G401 (cell line): Measurements from ENCODE around the gene GDNF. TPM values are rescaled to one million over a fixed set of nuclear protein-coding genes. Genes with fewer than 3 reads are reported as not detected.
"Not testable (repeated sequence)": the region's sequence is repeated elsewhere in the genome, so short reads cannot be mapped to it uniquely, and the experiment has no call there.

Experiments
- DNase-seq: peaks from one replicate; pipeline ENCODE4 v3.0.0-alpha.2; 2015; ENCODE audit warnings: low spot score
- in situ Hi-C: cut with HindIII; loops from 2 replicates; pipeline ENCODE4 v1.10.0; 2016; ENCODE audit warnings: low sequenced_read_pairs, mixed read lengths
- total RNA-seq: library from RNA; depleted of rRNA; stranded (reverse); fragments of >200 nt; shearing (Covaris generic); gene quantifications from 2 replicates; pipeline ENCODE4 v1.2.3, GENCODE V29; 2014

The GDNF gene
- total RNA-seq, 1 experiment from 2014 or later = not detected

DNA sequence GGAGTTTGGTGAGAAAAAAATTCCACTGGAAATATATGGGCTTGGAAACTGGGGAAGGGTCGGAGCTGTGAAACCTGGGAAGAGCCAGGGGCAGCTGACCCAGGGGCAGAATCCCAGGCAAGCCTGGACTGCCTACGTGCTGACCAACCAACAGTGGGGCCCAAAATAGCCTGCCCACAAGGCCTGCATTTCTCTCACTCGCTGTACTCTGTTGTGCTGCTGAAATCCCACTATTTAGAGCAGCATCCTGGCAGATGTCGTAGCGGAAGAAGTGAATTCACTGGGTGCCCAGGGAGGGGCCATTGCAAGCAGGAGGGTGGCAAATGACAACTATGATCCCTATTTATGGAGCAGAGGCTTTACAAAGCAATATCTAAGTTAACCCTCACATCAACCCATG is 9.5 kb downstream of the GDNF start:
- in situ Hi-C loops = no loop called here
- DNase-seq = no peak

DNA sequence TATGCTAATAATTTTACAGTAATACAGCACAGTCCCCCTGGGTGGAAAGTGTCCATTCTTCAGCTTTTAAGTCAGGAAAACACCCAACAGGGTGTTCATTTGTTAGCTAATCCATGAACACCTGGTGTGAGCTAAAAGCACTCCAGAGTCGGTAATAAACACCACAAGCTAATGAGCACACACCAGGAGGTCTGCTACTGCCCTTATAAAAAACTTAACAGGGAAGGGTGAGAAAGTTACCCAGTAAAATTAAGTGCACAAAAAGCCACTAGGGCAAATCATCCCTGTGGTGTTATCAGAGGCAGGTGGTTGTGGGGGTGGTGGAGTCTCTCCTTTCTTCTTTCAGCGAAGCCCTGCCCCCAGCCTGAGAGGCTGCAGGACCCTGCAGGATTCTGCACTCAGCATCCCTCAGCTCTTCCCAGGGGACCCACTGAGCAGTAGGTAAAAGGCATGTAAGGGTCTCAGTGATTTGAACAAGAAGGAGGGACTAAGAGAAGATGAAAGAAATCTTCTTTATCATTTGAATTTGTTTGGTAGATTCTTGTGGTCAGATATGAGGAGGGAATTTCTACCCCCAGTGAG is 14.4 kb downstream of the GDNF start:
- DNase-seq = no peak

DNA sequence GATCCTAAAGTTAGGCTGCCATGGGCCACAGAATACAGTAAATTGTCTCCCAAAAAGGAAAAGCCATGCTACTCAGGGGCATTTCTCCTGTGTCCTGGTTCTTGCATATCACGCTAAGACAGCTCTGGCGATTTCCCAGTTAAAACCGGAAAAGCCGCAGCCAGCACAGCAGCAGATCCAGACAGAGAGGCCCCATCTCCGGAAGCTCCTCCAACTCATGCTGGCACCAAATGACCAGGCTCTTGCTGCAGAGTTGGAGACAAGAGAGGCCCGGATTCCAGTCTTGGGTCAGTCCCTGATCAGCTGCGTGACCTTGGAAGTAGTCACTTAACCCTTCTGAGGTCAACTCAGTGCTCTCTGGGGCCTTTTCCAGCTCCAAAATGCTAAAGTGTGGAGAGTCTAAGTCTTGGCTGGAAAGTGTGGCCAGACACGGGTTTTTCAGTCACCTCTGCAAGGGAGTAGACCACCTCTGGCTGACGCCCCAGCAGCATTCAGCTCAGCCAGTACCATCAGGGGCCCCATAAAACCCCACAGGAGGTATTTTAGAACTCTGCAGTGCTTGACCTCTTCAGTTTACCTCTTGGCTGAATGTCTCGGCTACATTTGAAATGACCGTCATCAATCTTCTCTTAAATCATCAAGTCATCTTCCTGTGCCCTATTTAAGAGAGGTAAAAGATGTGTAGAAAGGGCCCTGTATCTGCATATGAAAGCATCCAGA is 16.2 kb downstream of the GDNF start:
- DNase-seq = no peak
- in situ Hi-C loops = no loop called here

More for the DNA sequence above, 14.4 kb downstream of the GDNF start:
- in situ Hi-C loops = no loop called here

DNA sequence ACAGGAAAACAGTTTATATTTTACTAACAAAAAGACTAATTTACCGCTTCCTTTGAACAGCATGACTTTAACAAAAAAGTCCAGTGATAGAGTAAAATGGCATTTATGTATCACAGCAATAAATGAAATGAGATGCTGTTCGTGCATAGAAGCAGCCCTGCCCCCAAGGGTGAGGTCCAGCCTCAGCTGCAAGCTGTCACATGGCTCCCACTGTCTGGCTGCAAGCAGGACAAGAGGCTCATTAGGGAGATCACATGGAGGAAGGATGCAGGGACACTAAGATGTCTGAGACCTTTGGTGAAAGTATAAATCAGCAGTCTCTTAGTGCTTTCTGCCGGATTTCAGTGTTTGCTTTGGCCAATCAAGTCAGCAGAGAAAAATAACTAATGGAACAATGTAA is 23.0 kb downstream of the GDNF start:
- DNase-seq = peak; percentile 69
- in situ Hi-C loops = no loop called here

DNA sequence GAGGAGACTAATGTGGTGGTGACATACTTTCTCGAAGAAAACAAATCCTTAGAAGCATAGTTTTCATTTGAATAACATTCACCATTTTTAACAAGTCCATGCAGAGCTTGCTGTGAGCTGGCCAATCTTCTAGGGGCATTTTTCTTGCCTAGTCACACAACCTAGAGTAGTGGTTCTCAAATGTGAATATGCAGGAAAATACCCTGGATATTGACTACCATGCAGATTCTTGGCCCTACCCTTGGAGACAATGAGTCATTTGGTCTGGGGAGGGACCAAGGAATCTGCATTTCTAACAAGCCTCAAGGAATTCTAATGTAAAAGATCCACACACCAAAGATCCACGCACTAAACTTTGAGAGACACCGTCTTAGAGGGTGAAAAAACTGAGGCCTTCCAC is 23.5 kb downstream of the GDNF start:
- in situ Hi-C loops = no loop called here
- no peak for DNase-seq

DNA sequence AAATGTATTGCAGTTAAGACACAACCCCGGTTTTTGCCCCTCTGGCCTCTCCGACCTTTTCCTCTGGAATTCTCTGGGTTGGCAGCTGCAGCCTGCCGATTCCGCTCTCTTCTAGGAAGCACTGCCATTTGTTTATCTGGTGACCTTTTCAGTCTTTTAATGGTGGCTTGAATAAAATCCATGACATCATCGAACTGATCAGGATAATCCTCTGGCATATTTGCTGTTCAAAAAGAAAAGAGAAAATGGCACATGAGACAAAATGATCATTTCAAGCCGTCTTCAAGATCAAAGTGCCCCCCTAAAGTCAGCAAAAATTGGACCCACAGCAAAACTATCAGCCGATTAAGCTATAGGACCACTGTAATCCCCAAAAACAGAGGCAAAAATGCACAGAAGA is 23.9 kb downstream of the GDNF start:
- in situ Hi-C loops = no loop called here
- no peak for DNase-seq

DNA sequence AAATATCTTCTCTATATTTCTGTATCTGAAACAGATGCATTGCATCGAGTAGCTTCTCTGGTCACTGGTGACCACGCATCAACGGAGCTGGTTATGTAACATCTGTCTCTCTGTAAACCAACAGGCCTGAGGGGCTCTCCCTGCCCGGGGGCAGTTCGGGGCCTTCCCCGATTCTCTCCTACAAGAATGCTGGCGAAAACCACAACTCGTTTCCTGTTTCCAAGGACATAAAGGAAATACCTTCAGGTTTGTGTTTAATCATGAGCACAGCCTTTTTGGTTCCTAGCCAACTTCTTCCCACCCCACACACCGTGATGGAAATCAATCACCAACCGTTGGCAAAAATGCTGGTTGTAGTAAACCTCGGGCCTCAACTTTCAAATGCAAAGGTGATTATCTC is 25.1 kb downstream of the GDNF start:
- no peak for DNase-seq
- in situ Hi-C loops = no loop called here

DNA sequence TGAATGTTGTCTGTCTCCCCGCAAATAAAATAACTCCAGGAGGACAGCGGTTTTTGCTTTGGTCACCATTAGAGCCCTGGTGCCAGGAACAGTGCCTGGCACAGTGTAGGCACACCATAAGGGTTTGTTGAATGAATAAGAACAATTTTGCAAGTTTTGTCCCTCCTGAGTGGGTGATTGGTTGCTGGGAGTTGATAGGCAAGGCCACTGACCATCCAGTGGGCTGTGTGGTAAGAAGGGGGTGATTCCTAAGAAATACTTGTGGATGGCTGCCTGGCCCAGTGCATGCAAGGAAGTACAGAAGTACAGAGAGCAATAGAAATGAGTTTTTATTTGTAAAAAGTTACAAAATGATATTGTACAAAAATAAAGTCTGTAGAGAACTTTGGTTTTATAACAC is 27.5 kb downstream of the GDNF start:
- in situ Hi-C loops = no loop called here
- no peak for DNase-seq

DNA sequence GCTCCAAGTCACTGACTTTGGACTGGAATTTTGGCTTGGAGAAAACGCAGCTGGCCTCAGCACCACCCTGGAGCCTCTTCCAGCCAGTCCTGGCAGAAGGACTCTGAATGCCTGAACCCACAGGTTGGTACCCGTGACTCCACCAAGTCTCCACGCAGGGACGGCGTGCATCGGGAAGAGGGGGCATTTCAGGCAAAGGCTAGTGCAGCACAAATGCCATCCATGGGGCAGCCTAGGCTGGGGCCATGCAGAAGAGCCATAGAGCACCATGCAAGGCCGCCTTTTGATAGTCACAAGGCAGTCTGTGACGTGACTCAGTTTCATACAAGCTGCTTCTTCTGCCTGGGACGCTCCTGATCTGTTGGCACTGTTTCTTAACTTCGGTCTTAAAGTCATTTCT is 28.0 kb downstream of the GDNF start:
- in situ Hi-C loops = no loop called here
- no peak for DNase-seq

DNA sequence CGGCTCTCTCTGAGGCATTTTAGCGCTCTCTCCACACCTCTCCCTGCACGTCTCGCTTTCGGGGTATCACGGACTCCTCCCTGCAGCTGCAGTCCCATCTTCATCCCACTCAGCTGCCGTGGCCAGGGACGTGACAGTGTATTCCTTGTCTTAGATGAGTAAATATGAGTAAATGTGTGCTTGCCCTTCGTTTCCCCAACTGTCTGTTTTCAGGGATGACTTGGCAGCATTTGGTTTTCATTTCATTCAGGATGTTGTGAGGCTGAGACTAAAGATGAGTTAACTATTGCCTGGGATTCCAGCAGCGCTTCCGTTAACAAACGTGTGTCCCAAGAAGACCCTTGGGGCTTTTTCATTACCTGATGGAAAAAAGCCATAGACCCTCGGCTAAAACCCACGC is 29.5 kb downstream of the GDNF start:
- in situ Hi-C loops = no loop called here
- DNase-seq = no peak

DNA sequence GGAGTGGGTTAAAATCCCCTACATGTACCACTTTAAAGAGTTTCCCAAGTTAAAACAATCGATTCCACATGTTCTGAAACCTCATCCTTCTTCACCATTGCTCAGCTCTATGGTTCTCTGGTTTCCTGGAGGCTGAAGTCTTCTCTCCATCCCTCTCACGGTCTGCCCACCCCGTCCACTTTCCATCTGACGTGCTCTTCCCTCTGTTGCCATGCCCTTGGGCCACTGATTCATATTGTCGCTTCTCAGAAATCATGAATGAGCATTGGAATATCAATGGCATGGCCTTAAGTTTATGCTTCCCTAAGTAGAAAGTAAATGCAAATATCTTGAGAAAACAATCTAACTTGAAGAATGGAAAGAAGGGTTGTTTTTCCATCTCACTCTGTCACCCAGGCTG is 30.9 kb downstream of the GDNF start:
- no peak for DNase-seq
- in situ Hi-C loops = no loop called here

DNA sequence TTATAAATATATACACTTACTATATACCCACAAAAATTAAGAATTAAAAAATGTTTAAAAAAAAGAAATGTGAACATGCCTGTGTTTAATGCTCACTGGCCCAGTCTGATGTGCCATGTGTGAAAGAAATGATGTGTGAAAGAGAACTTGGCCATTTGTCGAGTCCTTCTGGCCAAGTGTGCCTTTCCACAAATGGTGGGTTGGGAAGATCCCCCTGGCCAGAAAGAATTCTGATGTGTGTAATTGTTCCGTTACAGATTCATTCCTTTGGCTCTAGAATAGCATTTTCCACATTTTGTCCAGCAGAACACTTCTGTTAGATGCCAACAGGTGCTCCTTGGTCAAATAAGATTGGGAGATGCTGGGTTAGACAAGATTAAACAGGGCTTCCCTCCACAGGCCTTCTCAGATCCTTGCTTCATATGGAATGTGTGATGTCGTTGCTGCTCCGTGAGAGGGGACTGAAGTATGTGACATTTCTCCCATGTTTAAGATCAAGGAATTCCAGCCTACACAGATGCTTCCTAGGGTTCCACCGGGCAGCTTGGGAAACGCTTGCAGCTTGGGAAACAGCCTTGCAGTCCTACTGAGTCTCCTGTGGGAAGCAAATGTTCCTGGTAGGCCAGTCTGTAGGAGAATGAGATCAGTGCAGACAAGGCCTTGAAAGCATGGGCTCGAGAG is 32.1 kb downstream of the GDNF start:
- in situ Hi-C loops = no loop called here
- DNase-seq = peak; percentile 46

DNA sequence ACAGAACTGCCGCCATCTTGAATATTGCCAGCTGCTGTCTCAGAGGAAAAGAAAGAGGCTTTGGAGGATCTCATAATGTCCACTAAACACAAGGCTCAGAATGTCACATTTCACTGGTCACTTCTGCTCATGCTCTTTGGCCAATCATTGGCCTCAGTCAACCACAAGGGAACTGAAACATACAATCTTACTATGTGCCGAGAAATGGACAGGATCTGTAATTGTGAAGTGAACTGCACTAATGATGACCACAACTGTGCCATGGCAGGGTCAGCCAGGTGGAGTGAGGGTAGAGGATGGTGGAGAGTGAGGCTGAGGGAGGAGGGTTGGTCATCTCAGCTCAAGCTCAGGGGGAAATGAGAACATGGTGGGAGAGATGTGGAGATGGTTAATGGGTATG is 32.8 kb downstream of the GDNF start:
- in situ Hi-C loops = no loop called here
- DNase-seq = no peak

DNA sequence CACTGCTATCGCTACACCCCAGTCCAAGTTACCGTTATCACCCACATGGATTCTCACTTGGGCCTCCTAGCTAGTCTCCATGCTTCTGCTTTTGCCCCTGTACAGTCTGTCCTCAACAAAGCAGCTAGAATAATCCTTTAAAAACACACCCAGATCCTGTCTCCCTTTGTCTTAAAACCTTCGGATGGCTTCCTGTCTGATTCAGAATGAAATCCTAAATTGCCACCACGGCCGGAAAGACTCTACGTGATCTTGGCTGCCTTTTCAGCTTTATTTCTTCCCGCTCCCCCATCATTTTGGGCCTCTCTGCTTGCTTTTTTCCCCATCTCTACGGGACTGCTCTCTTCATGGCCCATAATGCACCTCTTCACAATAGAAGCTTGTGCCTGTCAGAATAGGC is 33.4 kb downstream of the GDNF start:
- DNase-seq = no peak
- in situ Hi-C loops = no loop called here

DNA sequence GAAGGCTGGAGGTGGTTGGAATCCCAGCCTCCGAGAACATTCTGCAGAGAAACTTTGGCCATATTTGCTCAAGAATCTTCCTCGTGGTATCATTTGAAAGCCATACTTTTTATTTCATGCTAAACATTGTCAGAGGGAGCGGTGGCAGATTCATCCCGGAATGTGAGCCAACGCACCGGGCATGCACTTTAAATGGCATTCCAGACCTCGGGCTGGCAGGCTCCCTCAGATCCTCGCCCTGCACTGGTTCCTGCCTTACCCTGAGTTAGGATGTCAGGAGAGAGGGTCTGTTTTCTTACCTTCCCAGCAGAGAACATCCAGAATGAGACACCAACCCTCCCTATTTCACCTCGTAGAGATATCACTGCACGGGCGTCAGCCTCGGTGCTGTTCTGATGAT is 33.8 kb downstream of the GDNF start:
- DNase-seq = peak; percentile 79
- in situ Hi-C loops = no loop called here

DNA sequence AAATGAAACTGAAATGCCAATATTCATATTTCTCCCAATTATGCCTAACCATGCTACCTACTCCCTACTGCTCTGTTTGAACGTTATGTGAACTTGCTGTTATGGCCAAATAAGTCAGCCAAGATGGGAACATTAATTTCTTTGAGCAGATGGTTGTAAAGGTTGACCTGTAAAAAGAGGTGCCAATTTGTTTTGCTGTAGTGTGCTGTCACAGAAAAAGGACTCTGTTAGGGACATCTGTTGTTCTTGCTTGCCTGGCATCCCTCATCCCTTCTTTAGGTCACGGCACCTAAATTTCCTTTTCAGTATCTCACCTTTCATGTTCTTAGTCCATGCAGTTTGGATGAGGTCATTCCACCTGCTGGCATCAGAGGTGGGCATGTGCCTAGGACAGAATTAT is 35.4 kb downstream of the GDNF start:
- in situ Hi-C loops = no loop called here
- peak; percentile 98 for DNase-seq

DNA sequence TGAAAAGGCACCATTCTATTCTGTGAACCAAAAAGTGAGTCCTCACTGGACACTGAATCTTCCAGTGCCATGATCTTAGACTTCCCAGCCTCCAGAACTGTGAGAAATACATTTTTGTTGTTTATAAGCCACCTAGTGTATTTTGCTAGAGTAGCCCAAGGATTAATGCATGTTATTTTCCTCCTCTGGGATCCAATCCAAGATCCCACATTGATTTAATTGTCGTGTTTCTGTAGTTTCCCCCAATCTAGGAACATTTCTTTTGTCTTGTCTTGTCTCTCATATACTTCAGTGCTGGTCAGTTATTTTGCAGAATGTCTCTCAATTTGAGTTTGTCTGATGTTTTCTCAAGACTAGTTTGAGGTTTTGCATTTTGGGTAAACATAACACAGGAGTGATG is 36.4 kb downstream of the GDNF start:
- in situ Hi-C loops = no loop called here
- peak; percentile 22 for DNase-seq

DNA sequence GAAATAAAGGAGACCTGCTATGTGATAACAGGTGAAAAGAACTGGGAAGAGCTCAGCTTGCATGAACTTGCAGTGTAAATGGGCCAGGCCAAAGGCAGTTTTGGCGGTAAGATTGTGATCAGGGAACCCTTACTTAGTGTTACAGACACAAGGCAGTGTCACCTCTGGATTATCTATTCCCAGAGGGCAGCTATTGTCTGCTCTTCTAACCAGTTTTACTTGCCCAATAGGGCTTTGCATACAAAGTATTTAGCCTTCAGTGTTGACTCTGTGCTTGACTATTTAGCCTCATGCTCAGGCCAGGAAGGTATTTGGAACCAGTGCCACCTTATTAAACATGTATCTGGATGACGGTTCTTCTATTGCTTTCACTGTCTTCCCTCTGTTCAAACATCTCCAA is 38.3 kb downstream of the GDNF start:
- no peak for DNase-seq
- in situ Hi-C loops = no loop called here

DNA sequence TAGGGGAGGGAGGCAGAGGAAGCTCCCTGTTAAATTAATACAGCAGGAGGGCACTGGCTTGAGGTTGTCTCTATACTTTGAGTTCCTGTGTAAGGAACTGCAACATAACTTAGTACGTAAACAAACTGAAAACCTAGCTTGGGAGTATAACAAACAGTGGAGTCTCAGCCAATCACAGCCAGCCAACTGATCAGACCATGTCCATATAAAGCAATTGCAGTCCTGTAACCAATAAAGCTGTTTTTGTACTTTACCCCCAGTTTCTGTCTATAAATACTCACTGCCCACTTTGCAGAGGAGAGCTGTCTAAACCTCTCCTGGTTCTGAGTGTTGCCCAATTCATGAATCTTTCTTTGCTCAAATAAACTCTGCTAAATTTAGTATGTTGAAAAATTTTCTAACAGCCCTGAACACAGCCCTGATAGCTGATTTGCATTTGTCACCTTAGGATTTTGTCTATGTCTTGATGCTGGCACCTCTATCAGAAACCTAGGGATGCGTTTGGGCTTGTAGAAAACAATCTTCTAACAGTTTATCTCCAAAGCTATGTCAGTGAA is 39.9 kb downstream of the GDNF start:
- no peak for DNase-seq
- in situ Hi-C loops = no loop called here

DNA sequence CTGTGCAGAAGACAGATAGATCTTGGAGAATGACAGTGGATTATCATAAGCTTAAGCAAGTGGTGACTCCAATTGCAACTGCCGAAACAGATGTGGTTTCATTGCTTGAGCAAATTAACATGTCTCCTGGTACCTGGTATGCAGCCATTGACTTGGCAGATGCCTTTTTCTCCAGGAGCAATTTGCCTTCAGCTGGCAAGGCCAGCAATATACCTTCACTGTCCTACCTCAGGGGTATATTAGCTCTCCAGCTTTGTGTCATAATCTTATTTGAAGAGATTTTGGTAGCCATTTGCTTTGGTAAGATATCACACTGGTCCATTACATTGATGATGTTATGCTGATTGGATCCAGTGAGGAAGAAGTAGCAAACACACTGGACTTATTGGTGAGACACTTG is 43.4 kb downstream of the GDNF start:
- DNase-seq, in situ Hi-C loops: not testable (repeated sequence)
